Hair follicle dermal papilla cell (primary cell): ENCODE results near the gene CTNNA3. TPM values are rescaled to one million over a fixed set of nuclear protein-coding genes. Genes with fewer than 3 reads are reported as not detected.

Experiments used
- small RNA-seq: library from RNA; depleted of rRNA; stranded (forward); fragments of <200 nt; gene quantifications from one replicate; pipeline ENCODE3, GENCODE V24; 2012
- total RNA-seq: library from RNA; depleted of rRNA; stranded (reverse); fragments of >200 nt; gene quantifications from 2 replicates; pipeline ENCODE4 v1.2.3, GENCODE V29; 2012

The CTNNA3 gene
- total RNA-seq = under 0.01 and 0.24 TPM in 2 replicates

DNA sequence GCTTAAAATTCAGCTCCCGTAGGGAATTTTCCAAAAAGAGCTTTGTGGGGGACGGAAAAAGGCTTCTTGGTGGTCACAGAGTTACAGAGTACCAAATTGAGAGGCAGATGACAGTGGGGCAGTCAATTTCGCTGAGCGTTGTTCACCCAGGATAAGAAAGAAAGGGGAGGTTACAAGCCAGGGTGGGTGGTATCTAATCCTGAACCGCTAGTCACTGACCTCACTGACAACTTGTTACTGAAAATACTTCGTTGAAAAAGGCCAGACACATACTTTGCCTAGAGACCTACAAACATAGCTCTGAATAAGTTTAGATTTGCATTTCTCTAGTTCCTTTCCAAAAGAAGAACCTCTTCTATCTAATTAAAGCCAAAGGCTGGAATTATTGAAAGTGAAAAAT is at the start of gene CTNNA3:
Gene CTNNA3, minus strand, starts transcription at position 167 of the 400 bp plus-strand sequence.

DNA sequence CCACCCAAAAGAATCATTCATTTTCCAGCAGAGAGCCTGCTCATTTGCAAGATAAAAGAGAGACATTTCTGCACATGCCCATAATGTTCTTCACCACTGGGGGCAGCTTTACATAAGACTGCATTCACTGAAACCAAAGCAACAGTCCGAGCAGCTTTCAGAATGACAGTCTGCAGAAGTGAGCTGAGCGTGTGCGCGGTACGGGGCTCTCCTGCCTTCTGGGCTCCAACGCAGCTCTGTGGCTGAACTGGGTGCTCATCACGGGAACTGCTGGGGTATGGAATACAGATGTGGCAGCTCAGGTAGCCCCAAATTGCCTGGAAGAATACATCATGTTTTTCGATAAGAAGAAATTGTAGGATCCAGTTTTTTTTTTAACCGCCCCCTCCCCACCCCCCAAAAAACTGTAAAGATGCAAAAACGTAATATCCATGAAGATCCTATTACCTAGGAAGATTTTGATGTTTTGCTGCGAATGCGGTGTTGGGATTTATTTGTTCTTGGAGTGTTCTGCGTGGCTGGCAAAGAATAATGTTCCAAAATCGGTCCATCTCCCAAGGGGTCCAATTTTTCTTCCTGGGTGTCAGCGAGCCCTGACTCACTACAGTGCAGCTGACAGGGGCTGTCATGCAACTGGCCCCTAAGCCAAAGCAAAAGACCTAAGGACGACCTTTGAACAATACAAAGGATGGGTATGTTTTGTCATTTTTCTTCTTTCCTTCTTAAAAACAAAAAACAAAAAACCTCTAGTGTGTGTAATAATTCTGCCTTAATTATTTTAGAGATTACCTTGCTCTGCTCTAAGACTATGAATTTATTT is 769.9 kb downstream of the CTNNA3 start, which contains the start of gene LRRTM3:
Gene LRRTM3, plus strand, starts transcription at position 141 of the 820 bp plus-strand sequence.

Small RNAs within 50 kb of the gene (small RNA-seq; reads per million reads assigned to genes)
- gene AL607023.1 = not detected
- 0.82 reads per million, percentile 12 among the genes with 10 or more reads in this experiment for gene MIR7151

Other genes starting within 250 kb of the CTNNA3 start
- gene DNAJC12, start 142.0 kb upstream of the CTNNA3 start, total RNA-seq = 0.32 and 1.1 TPM in 2 replicates
- 16.1 and 18.7 TPM in 2 replicates for gene SIRT1, start 188.5 kb upstream of the CTNNA3 start, total RNA-seq